WTC11 (cell line): Measurements from ENCODE around the gene PRR12.

Experiments used
- CBFB ChIP-seq: sonication (generic); formaldehyde crosslinking; IDR thresholded peaks from 2 replicates; pipeline ENCODE4 v1.8.1; 2022; ENCODE audit warnings: mild to moderate bottlenecking, low read depth, missing genetic modification reagents
- ELF4 ChIP-seq: sonication (generic); formaldehyde crosslinking; IDR thresholded peaks from 2 replicates; pipeline ENCODE4 v1.8.1; 2022; ENCODE audit warnings: low read depth, mild to moderate bottlenecking, moderate library complexity, missing genetic modification reagents
- FOXP1 ChIP-seq: sonication (generic); formaldehyde crosslinking; IDR thresholded peaks from 2 replicates; pipeline ENCODE4 v1.8.0; 2022; ENCODE audit warnings: missing genetic modification reagents, mild to moderate bottlenecking, moderate library complexity, borderline replicate concordance
- RORB ChIP-seq: fragments of 250-450 bp; sonication (Bioruptor Pico); IDR thresholded peaks from 2 replicates; pipeline ENCODE4 v1.9.0; 2021; ENCODE audit warnings: mild to moderate bottlenecking
- USF2 ChIP-seq: sonication (generic); formaldehyde crosslinking; IDR thresholded peaks from 2 replicates; pipeline ENCODE4 v1.8.1; 2023; ENCODE audit warnings: mild to moderate bottlenecking, missing genetic modification reagents, moderate library complexity
- ZNF423 ChIP-seq: fragments of 250-450 bp; sonication (Bioruptor Pico); IDR thresholded peaks from 2 replicates; pipeline ENCODE4 v2.1.2; 2022; ENCODE audit warnings: mild to moderate bottlenecking, moderate library complexity
- TF ChIP-seq, protein P1 (sequence below): sonication (generic); formaldehyde crosslinking; IDR thresholded peaks from 2 replicates; pipeline ENCODE4 v1.8.0; 2022; ENCODE audit warnings: mild to moderate bottlenecking, missing genetic modification reagents
- TF ChIP-seq, protein P2 (sequence below): fragments of 200-600 bp; IDR thresholded peaks from 2 replicates; pipeline ENCODE4 v1.8.0; 2022; ENCODE audit warnings: antibody characterized with exemption
- TF ChIP-seq, protein P3 (sequence below): sonication (generic); formaldehyde crosslinking; IDR thresholded peaks from 2 replicates; pipeline ENCODE4 v1.8.1; 2023; ENCODE audit warnings: mild to moderate bottlenecking, missing genetic modification reagents
- TF ChIP-seq, protein P4 (sequence below): sonication (generic); formaldehyde crosslinking; IDR thresholded peaks from 2 replicates; pipeline ENCODE4 v1.8.0; 2022; ENCODE audit warnings: mild to moderate bottlenecking, missing genetic modification reagents

GRCh38 chr19:49642492-49643035 lies 51.6 kb downstream of the PRR12 start:
- TF ChIP-seq, protein P1, sequence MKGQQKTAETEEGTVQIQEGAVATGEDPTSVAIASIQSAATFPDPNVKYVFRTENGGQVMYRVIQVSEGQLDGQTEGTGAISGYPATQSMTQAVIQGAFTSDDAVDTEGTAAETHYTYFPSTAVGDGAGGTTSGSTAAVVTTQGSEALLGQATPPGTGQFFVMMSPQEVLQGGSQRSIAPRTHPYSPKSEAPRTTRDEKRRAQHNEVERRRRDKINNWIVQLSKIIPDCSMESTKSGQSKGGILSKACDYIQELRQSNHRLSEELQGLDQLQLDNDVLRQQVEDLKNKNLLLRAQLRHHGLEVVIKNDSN (CRISPR knock-in tag), result no peak
- TF ChIP-seq, protein P2, sequence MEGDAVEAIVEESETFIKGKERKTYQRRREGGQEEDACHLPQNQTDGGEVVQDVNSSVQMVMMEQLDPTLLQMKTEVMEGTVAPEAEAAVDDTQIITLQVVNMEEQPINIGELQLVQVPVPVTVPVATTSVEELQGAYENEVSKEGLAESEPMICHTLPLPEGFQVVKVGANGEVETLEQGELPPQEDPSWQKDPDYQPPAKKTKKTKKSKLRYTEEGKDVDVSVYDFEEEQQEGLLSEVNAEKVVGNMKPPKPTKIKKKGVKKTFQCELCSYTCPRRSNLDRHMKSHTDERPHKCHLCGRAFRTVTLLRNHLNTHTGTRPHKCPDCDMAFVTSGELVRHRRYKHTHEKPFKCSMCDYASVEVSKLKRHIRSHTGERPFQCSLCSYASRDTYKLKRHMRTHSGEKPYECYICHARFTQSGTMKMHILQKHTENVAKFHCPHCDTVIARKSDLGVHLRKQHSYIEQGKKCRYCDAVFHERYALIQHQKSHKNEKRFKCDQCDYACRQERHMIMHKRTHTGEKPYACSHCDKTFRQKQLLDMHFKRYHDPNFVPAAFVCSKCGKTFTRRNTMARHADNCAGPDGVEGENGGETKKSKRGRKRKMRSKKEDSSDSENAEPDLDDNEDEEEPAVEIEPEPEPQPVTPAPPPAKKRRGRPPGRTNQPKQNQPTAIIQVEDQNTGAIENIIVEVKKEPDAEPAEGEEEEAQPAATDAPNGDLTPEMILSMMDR, result no peak
- TF ChIP-seq CBFB (no peak), ELF4 (CRISPR knock-in tag) (no peak), ZNF423 (no peak), RORB (no peak), USF2 (CRISPR knock-in tag) (no peak), FOXP1 (CRISPR knock-in tag) (no peak)
- TF ChIP-seq, protein P3, sequence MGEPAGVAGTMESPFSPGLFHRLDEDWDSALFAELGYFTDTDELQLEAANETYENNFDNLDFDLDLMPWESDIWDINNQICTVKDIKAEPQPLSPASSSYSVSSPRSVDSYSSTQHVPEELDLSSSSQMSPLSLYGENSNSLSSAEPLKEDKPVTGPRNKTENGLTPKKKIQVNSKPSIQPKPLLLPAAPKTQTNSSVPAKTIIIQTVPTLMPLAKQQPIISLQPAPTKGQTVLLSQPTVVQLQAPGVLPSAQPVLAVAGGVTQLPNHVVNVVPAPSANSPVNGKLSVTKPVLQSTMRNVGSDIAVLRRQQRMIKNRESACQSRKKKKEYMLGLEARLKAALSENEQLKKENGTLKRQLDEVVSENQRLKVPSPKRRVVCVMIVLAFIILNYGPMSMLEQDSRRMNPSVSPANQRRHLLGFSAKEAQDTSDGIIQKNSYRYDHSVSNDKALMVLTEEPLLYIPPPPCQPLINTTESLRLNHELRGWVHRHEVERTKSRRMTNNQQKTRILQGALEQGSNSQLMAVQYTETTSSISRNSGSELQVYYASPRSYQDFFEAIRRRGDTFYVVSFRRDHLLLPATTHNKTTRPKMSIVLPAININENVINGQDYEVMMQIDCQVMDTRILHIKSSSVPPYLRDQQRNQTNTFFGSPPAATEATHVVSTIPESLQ, result no peak
- TF ChIP-seq, protein P4, sequence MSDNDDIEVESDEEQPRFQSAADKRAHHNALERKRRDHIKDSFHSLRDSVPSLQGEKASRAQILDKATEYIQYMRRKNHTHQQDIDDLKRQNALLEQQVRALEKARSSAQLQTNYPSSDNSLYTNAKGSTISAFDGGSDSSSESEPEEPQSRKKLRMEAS (CRISPR knock-in tag), result no peak
